HCT116 (cell line): ENCODE results near the gene NFIA. TPM values are rescaled to one million over a fixed set of nuclear protein-coding genes. Genes with fewer than 3 reads are reported as not detected.

Experiments
- ATAC-seq: fragments of 200-7000 bp; cut with Tn5 transposase; 2 replicates; pipeline ENCODE4 v1.9.1; 2020; ENCODE audit warnings: mild to moderate bottlenecking, moderate library complexity
- BruUV-seq: library from RNA; stranded (reverse); fragments of 400-500 nt; replicated peaks from 2 replicates; lab custom pipeline; 2021; lab: Mats Ljungman, UMichigan
- CTCF ChIA-PET: fragments of 300-600 bp; sonication (Branson Sonifier 250); formaldehyde crosslinking; loops from one replicate; lab custom pipeline; 2021; ENCODE audit warnings: antibody characterized with exemption; lab: Charles Lee
- POLR2A ChIA-PET: fragments of 300-600, 350-600 bp; sonication (Branson Sonifier 250); formaldehyde crosslinking; loops from one replicate; lab custom pipeline; 2021; ENCODE audit warnings: antibody characterized with exemption; lab: Charles Lee
- RAD21 ChIA-PET, 2 experiments: fragments of 300-600 bp; sonication (Branson Sonifier 250); formaldehyde crosslinking; loops; one replicate each; lab custom pipeline; 2023; ENCODE audit warnings: low total read pairs in 2 of 2; ENCODE audit not compliant: uncharacterized antibody in 2 of 2, unreplicated experiment in 2 of 2, low non-redundant PET in 1 of 2; lab: Charles Lee
- DNase-seq: peaks from one replicate; pipeline ENCODE4 v3.0.0-alpha.2; 2010; ENCODE audit warnings: low read depth, low spot score
- H2AFZ ChIP-seq: fragments of 200-600 bp; shearing (Covaris generic), sonication (generic); 2 replicates; pipeline ENCODE4 v1.6.1; 2017; ENCODE audit warnings: low read depth, mixed run types, mixed read lengths, antibody characterized with exemption, low read length; ENCODE audit not compliant: poor library complexity, severe bottlenecking
- H3K27ac ChIP-seq: 2 replicates; pipeline ENCODE4 v1.5.1; 2012; ENCODE audit warnings: low read depth, low read length
- H3K27me3 ChIP-seq: fragments of 200-600 bp; sonication (generic); 2 replicates; pipeline ENCODE4 v1.6.1; 2016; ENCODE audit warnings: mixed run types, low read length, mixed read lengths; ENCODE audit not compliant: insufficient read depth
- H3K36me3 ChIP-seq, 2 experiments: fragments of 200-500 bp in 1 of 2; fragments of 200-600 bp in 1 of 2; sonication (Bioruptor generic) in 1 of 2; sonication (generic) in 1 of 2; 2 replicates each; pipeline versions ENCODE4 v1.5.1 to v1.6.1; 2014 to 2016; ENCODE audit warnings: low read length in 2 of 2, inconsistent platforms in 1 of 2, mixed read lengths in 1 of 2, mixed run types in 1 of 2; ENCODE audit not compliant: insufficient read depth in 2 of 2, control insufficient read depth in 1 of 2
- H3K4me1 ChIP-seq, 2 experiments: fragments of 200-600 bp in 1 of 2; sonication (generic) in 1 of 2; 2 replicates each; pipeline versions ENCODE4 v1.5.1 to v1.6.1; 2012 to 2017; ENCODE audit warnings: low read length in 2 of 2, inconsistent platforms in 1 of 2, mild to moderate bottlenecking in 1 of 2, mixed read lengths in 1 of 2, mixed run types in 1 of 2, moderate library complexity in 1 of 2; ENCODE audit not compliant: insufficient read depth in 2 of 2, control insufficient read depth in 1 of 2
- H3K4me2 ChIP-seq: fragments of 200-600 bp; sonication (generic); 2 replicates; pipeline ENCODE4 v1.6.1; 2017; ENCODE audit warnings: mixed run types, low read length, mixed read lengths
- H3K4me3 ChIP-seq, 2 experiments: fragments of 200-600 bp in 1 of 2; sonication (generic) in 1 of 2; replicated peaks in 1 of 2; 2 replicates each; pipeline ENCODE4 v1.5.1; 2011 to 2016; ENCODE audit warnings: low read length in 2 of 2, control low read depth in 1 of 2, low read depth in 1 of 2, mild to moderate bottlenecking in 1 of 2, mixed read lengths in 1 of 2, mixed run types in 1 of 2
- H3K79me2 ChIP-seq: fragments of 200-600 bp; sonication (generic); 2 replicates; pipeline ENCODE4 v1.6.1; 2017; ENCODE audit warnings: mild to moderate bottlenecking, mixed run types, low read length, moderate library complexity, mixed read lengths; ENCODE audit not compliant: insufficient read depth
- H3K9ac ChIP-seq: fragments of 200-600 bp; sonication (generic); 2 replicates; pipeline ENCODE4 v1.6.1; 2016; ENCODE audit warnings: low read length, mixed read lengths
- H3K9me2 ChIP-seq: fragments of 200-600 bp; sonication (generic), shearing (Covaris generic); 2 replicates; pipeline ENCODE4 v1.6.1; 2017; ENCODE audit warnings: mixed run types, mild to moderate bottlenecking, moderate library complexity; ENCODE audit not compliant: insufficient read depth
- H3K9me3 ChIP-seq, 2 experiments: fragments of 200-500 bp in 1 of 2; fragments of 200-600 bp in 1 of 2; sonication (Bioruptor generic) in 1 of 2; sonication (generic) in 1 of 2; 2 replicates each; pipeline ENCODE4 v1.6.1; 2014 to 2017; ENCODE audit warnings: low read length in 2 of 2, mixed read lengths in 2 of 2, inconsistent platforms in 1 of 2, low read depth in 1 of 2, mild to moderate bottlenecking in 1 of 2, mixed run types in 1 of 2, moderate library complexity in 1 of 2; ENCODE audit not compliant: control insufficient read depth in 1 of 2, insufficient read depth in 1 of 2
- H4K20me1 ChIP-seq: fragments of 200-600 bp; sonication (generic), shearing (Covaris generic); 2 replicates; pipeline ENCODE4 v1.6.1; 2017; ENCODE audit warnings: mixed run types, mild to moderate bottlenecking, moderate library complexity; ENCODE audit not compliant: insufficient read depth
- ELF1 ChIP-seq: IDR thresholded peaks from 2 replicates; pipeline ENCODE4 v1.6.1; 2012; ENCODE audit warnings: low read depth, borderline replicate concordance
- EZH2 ChIP-seq: fragments of 200-600 bp; sonication (generic); IDR thresholded peaks from 2 replicates; pipeline ENCODE4 v1.6.1; 2017; ENCODE audit warnings: antibody characterized with exemption, mixed run types
- EZH2phosphoT487 ChIP-seq: fragments of 200-600 bp; IDR thresholded peaks from 2 replicates; pipeline ENCODE4 v1.6.1; 2018; ENCODE audit warnings: antibody characterized with exemption, borderline replicate concordance
- JUND ChIP-seq: IDR thresholded peaks from 2 replicates; pipeline ENCODE4 v1.6.1; 2012
- REST ChIP-seq: IDR thresholded peaks from 2 replicates; pipeline ENCODE4 v1.6.1; 2012; ENCODE audit warnings: low read depth
- SRF ChIP-seq: IDR thresholded peaks from 2 replicates; pipeline ENCODE4 v1.6.1; 2012; ENCODE audit warnings: low read depth
- TCF7L2 ChIP-seq: IDR thresholded peaks from 2 replicates; pipeline ENCODE4 v1.7.0; 2011; ENCODE audit warnings: borderline replicate concordance, inconsistent platforms; ENCODE audit not compliant: insufficient read depth, insufficient read length; ENCODE audit errors: extremely low read depth
- YY1 ChIP-seq: IDR thresholded peaks from 2 replicates; pipeline ENCODE4 v1.6.1; 2011; ENCODE audit warnings: low read length, low read depth, moderate library complexity, mild to moderate bottlenecking; ENCODE audit not compliant: insufficient replicate concordance; ENCODE audit errors: extremely low read depth
- ZBTB33 ChIP-seq: IDR thresholded peaks from 2 replicates; pipeline ENCODE4 v1.6.1; 2011; ENCODE audit warnings: mild to moderate bottlenecking, low read length, moderate library complexity; ENCODE audit not compliant: insufficient replicate concordance; ENCODE audit errors: extremely low read depth
- intact Hi-C: fragments of 100-400 bp; cut with micrococcal nuclease; formaldehyde crosslinking; loops from 2 replicates; pipeline ENCODE4 v1.10.0; 2022
- total RNA-seq: library from RNA; stranded (reverse); gene quantifications from one replicate; pipeline ENCODE4 v1.2.1, GENCODE V29; 2021; ENCODE audit not compliant: unreplicated experiment
- TF ChIP-seq, protein P1 (sequence below): IDR thresholded peaks from 2 replicates; pipeline ENCODE4 v1.6.1; 2012
- TF ChIP-seq, protein P2 (sequence below), 3 experiments: fragments of 200-600 bp in 1 of 3; sonication (generic) in 1 of 3; IDR thresholded peaks in 2 of 3; conservative IDR thresholded peaks in 1 of 3; 2 replicates each; pipeline ENCODE4 v1.5.1; 2012 to 2017; ENCODE audit warnings: low read depth in 2 of 3, low read length in 2 of 3, antibody characterized with exemption in 1 of 3, borderline replicate concordance in 1 of 3, control low read depth in 1 of 3, mild to moderate bottlenecking in 1 of 3, mixed read lengths in 1 of 3, mixed run types in 1 of 3, moderate library complexity in 1 of 3; ENCODE audit not compliant: insufficient read depth in 1 of 3

NFIA gene
- total RNA-seq, 1 experiment from 2014 or later, result 17.2 TPM

- POLR2A ChIA-PET, result no interaction called here
Observed at GRCh38 chr1:61330571-61330970, 248.2 kb downstream of the NFIA start.

More at GRCh38 chr1:61330571-61330970, 248.2 kb downstream of the NFIA start:
- TF ChIP-seq SRF (no peak), ZBTB33 (no peak), EZH2phosphoT487 (no peak), JUND (no peak), YY1 (no peak), REST (no peak), TCF7L2 (no peak), EZH2 (no peak), ELF1 (no peak)
- TF ChIP-seq, protein P1, sequence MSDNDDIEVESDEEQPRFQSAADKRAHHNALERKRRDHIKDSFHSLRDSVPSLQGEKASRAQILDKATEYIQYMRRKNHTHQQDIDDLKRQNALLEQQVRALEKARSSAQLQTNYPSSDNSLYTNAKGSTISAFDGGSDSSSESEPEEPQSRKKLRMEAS, result no peak
- TF ChIP-seq, protein P2, sequence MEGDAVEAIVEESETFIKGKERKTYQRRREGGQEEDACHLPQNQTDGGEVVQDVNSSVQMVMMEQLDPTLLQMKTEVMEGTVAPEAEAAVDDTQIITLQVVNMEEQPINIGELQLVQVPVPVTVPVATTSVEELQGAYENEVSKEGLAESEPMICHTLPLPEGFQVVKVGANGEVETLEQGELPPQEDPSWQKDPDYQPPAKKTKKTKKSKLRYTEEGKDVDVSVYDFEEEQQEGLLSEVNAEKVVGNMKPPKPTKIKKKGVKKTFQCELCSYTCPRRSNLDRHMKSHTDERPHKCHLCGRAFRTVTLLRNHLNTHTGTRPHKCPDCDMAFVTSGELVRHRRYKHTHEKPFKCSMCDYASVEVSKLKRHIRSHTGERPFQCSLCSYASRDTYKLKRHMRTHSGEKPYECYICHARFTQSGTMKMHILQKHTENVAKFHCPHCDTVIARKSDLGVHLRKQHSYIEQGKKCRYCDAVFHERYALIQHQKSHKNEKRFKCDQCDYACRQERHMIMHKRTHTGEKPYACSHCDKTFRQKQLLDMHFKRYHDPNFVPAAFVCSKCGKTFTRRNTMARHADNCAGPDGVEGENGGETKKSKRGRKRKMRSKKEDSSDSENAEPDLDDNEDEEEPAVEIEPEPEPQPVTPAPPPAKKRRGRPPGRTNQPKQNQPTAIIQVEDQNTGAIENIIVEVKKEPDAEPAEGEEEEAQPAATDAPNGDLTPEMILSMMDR (IDR thresholded peaks at IDR 0.05 in 2 of 3, conservative IDR thresholded peaks at IDR 0.05 in 1 of 3; ENCODE audit: borderline replicate concordance in 1 of 3, insufficient read depth in 1 of 3, low read depth in 2 of 3, low read length in 2 of 3), result no peak
- TF ChIP-seq, all 23 proteins: peak for 0
- H3K4me2 ChIP-seq, result no peak overlapping the region
- ATAC-seq (no peak), DNase-seq (no peak)
- no peak overlapping the region for H2AFZ ChIP-seq
- H3K36me3 ChIP-seq, result no peaks in the 10 kb centered on the region
- H3K9me2 ChIP-seq, result no peaks in the 10 kb centered on the region
- no TSS peak for BruUV-seq
- H3K4me3 ChIP-seq, result no peak overlapping the region
- H3K4me1 ChIP-seq, result no peaks in the 10 kb centered on the region
- intact Hi-C loops, result loop anchor here (5.0 kb wide), 1 partner anchor 478 kb away; no protein-coding TSS in a partner anchor
- CTCF ChIA-PET, result no interaction called here
- no peak overlapping the region for H3K27ac ChIP-seq
- no peaks in the 10 kb centered on the region for H3K27me3 ChIP-seq
- RAD21 ChIA-PET, result no interaction called here
- H3K9me3 ChIP-seq, result no peaks in the 10 kb centered on the region
- no peaks in the 10 kb centered on the region for H3K79me2 ChIP-seq
- H3K9ac ChIP-seq, result no peak overlapping the region
- no peaks in the 10 kb centered on the region for H4K20me1 ChIP-seq
